Ovary (tissue), 9 donors: Measurements from ENCODE around the gene SMYD2. TPM values are rescaled to one million over a fixed set of nuclear protein-coding genes. Genes with fewer than 3 reads are reported as not detected.

ENCODE experiments used
- DNase-seq, 5 donors: peaks; one replicate each; pipeline ENCODE4 v3.0.0-alpha.2; 2019 to 2020
- H3K27ac ChIP-seq, 2 donors: fragments of 200-600 bp; one replicate each; pipeline versions ENCODE4 v1.5.1 to v1.8.0; 2019 to 2022
- H3K27me3 ChIP-seq: fragments of 200-600 bp; one replicate; pipeline ENCODE4 v1.8.0; 2022
- H3K36me3 ChIP-seq: fragments of 200-600 bp; sonication (generic); one replicate; pipeline ENCODE4 v1.5.1; 2019
- H3K4me1 ChIP-seq: one replicate; pipeline ENCODE4 v1.8.1; 2013; ENCODE audit warnings: mild to moderate bottlenecking, moderate library complexity; ENCODE audit not compliant: insufficient read depth
- H3K4me3 ChIP-seq: fragments of 200-600 bp; sonication (generic); one replicate; pipeline ENCODE4 v1.5.1; 2017
- H3K9me3 ChIP-seq, 2 donors: fragments of 200-600 bp in 1 of 2; sonication (generic) in 1 of 2; one replicate each; pipeline versions ENCODE4 v1.5.1 to v1.8.1; 2013 to 2019; ENCODE audit warnings: mild to moderate bottlenecking in 1 of 2, moderate library complexity in 1 of 2
- EP300 ChIP-seq: sonication (generic); formaldehyde crosslinking; IDR thresholded peaks from one replicate; pipeline ENCODE4 v1.6.1; 2017; ENCODE audit warnings: antibody characterized with exemption
- POLR2A ChIP-seq: fragments of 450-650 bp; IDR thresholded peaks from one replicate; pipeline ENCODE4 v1.6.1; 2017; ENCODE audit warnings: antibody characterized with exemption, mild to moderate bottlenecking, moderate library complexity
- WGBS, 3 donors: extraction: QIAGEN DNeasy Blood & Tissue Kit in 1 of 3; methylation state at CpG; one replicate each; pipeline versions ENCODE4 v1.1.5 to v1.1.7; 2013 to 2017; 5-methylcytosine and 5-hydroxymethylcytosine counted together
- intact Hi-C, 4 donors: fragments of 100-400 bp; cut with DNase I; formaldehyde crosslinking; loops; one replicate each; pipeline versions ENCODE4 v1.11.0 to v1.15.1; 2022 to 2023
- polyA plus RNA-seq, 2 donors: library from polyadenylated mRNA; stranded (reverse); fragments of 200-250 nt in 1 of 2; fragments of 350-450 nt in 1 of 2; fragmentation: Illumina TruSeq in 1 of 2; extraction: RNeasy Lipid Tissue Mini Kit (QIAGEN cat#74804) in 1 of 2; gene quantifications; one replicate each; pipeline ENCODE4 v1.2.3, GENCODE V29; 2013 to 2014
- total RNA-seq, 7 donors: library from RNA; depleted of rRNA in 2 of 7; stranded (reverse); fragments of >200 nt in 2 of 7; fragmentation: NEBNext Ultra II Directional in 3 of 7; extraction: Animal tissue kit (Norgen Biotek cat#: 25700) in 3 of 7; gene quantifications; one replicate each; pipeline versions ENCODE4 v1.1.0 to v1.2.4, GENCODE V29; 2016 to 2023
- TF ChIP-seq, protein P1 (sequence below), 3 donors: fragments of 450-650 bp in 2 of 3; fragments of 200-600 bp in 1 of 3; IDR thresholded peaks; one replicate each; pipeline versions ENCODE4 v1.5.1 to v1.8.0; 2016 to 2022; ENCODE audit warnings: antibody characterized with exemption in 3 of 3, mild to moderate bottlenecking in 1 of 3
- donor health status: DM: no; HTN: no; CAD: no; lungs with moderate emphysema.
- donor health status: DM: no; HTN: no; CAD: no.
- donor health status: Bipolar disorder and iron deficiency.
- donor health status: DM: yes; HTN: yes; CAD: no.
- donor health status: DM: no; HTN: no; CAD: no.
- donor health status: DM: yes; HTN: yes; CAD: no.

The SMYD2 gene
- total and polyA plus RNA-seq, 9 donors: 14.6 to 50.3 (median 17.2) TPM

DNA sequence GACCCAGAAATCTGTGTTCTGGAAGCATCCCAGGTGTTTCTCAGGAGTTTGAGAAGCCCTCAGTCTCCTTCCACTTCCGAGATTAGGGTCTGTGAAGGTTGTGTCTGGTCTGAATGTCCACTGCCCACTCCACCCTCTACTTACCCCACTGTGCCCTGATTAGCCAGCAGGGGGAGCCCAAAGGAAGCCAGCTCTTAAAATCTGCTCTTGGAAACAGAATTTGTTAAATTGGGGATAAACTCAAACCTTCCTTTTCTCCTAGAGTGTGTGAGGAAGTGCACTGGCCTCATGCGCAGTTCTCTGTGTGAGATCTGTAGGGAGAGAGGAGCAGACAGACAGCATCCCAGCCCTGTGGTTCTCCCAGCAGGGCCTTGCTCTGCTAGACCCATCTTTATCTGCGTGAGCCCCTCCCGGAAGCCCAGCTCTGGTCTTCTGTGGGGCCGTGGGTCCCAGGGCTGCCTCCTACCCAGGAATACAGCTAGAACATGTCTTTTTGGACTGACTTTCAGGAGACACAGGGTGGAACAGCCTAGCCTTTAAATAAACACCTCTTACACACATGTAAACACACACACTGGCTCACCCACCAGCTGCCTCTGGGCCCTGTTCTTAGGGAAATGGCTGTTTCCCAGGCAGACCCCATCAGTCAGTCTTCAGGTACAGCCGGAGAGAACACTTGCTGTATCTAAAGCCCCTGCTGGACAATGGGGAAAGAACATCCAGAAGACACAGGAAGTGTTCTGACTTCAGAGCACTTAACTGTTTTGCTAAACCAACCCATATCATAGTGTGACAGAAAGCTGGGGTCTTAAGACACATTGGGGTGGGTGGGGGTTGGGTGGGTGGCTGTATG lies 52.2 kb downstream of the SMYD2 start:
- Histone ChIP-seq H3K27ac (no peak overlapping the region), H3K4me3 (no peak overlapping the region), H3K36me3 (no peaks in the 10 kb centered on the region), H3K4me1 (peaks cover 3% of the 10 kb centered on the region), H3K27me3 (no peaks in the 10 kb centered on the region), H3K9me3 (no peaks in the 10 kb centered on the region)
- TF ChIP-seq, protein P1, sequence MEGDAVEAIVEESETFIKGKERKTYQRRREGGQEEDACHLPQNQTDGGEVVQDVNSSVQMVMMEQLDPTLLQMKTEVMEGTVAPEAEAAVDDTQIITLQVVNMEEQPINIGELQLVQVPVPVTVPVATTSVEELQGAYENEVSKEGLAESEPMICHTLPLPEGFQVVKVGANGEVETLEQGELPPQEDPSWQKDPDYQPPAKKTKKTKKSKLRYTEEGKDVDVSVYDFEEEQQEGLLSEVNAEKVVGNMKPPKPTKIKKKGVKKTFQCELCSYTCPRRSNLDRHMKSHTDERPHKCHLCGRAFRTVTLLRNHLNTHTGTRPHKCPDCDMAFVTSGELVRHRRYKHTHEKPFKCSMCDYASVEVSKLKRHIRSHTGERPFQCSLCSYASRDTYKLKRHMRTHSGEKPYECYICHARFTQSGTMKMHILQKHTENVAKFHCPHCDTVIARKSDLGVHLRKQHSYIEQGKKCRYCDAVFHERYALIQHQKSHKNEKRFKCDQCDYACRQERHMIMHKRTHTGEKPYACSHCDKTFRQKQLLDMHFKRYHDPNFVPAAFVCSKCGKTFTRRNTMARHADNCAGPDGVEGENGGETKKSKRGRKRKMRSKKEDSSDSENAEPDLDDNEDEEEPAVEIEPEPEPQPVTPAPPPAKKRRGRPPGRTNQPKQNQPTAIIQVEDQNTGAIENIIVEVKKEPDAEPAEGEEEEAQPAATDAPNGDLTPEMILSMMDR (IDR thresholded peaks at IDR 0.05): peak; percentile 65 to 75 (median 71)
- TF ChIP-seq EP300 (no peak), POLR2A (no peak)
- intact Hi-C loops: loop anchor here in 3 of 4 donors (2.0 to 10.0 kb wide), 3 partner anchors 252 to 254 kb away; no protein-coding TSS in a partner anchor
- 57 to 60% (median 60%) methylated on average over 6 of the region's 6 CpGs for WGBS, 3 donors
- DNase-seq: peak; percentile 48 to 76 (median 72)

DNA sequence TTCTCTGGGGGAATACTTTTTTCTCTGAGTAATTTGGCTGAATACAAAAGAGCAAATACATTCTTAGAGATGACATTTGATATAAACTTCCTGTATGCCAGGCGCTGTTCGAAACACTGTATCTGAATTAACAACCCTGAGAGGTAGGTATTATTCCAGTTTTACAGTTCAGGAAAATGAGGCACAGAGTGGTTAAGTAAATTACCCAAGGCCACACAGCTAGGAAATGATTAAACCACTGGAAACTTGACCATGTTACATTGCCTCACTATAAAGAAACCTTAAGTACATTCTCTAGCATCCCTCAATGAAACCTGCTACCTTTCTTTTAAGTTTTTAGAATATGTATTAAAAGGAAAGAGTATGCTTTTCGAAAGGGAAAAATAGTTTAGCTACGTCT lies 54.6 kb downstream of the SMYD2 start:
- TF ChIP-seq POLR2A (no peak), EP300 (no peak)
- TF ChIP-seq, protein P1 (IDR thresholded peaks at IDR 0.05): no peak
- H3K9me3 ChIP-seq: no peaks in the 10 kb centered on the region
- H3K4me1 ChIP-seq: peaks cover 3% of the 10 kb centered on the region
- no peak overlapping the region for H3K4me3 ChIP-seq
- H3K36me3 ChIP-seq: no peaks in the 10 kb centered on the region
- no peak overlapping the region for H3K27ac ChIP-seq
- H3K27me3 ChIP-seq: no peaks in the 10 kb centered on the region
- intact Hi-C loops: loop anchor here in 1 of 4 donors (10.0 kb wide), 1 partner anchor 249 kb away; no protein-coding TSS in a partner anchor
- no peak for DNase-seq
- 93 to 97% (median 95%) methylated on average over 4 of the region's 4 CpGs for WGBS, 3 donors

DNA sequence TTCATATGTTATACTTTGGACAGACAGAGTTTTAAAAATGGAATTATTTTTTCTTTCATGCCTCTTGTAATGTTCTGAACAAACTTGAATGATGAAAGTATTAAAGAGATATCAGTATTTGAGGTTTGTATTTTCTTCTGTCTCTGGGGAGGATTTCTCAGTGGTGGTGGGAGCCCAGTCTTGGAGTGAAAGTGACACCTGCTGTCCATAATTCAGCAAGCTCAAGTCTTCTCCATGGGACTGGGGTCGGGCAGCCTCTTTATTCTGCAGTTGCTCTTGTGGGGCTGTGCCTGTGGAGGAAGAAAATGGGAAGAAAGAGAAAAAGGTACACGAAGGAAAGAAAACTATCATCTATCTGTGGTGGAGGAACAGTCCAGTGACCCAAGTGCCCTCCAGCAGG lies 56.1 kb downstream of the SMYD2 start:
- Histone ChIP-seq H3K4me3 (no peak overlapping the region), H3K9me3 (no peaks in the 10 kb centered on the region), H3K36me3 (no peaks in the 10 kb centered on the region), H3K27me3 (no peaks in the 10 kb centered on the region), H3K27ac (no peak overlapping the region), H3K4me1 (peaks cover 3% of the 10 kb centered on the region)
- DNase-seq: no peak
- intact Hi-C loops: loop anchor here in 1 of 4 donors (10.0 kb wide), 1 partner anchor 248 kb away; no protein-coding TSS in a partner anchor
- TF ChIP-seq, protein P1 (IDR thresholded peaks at IDR 0.05): no peak
- TF ChIP-seq POLR2A (no peak), EP300 (no peak)
- WGBS, 3 donors: 33 to 64% (median 63%) methylated on average over 2 of the region's 2 CpGs

DNA sequence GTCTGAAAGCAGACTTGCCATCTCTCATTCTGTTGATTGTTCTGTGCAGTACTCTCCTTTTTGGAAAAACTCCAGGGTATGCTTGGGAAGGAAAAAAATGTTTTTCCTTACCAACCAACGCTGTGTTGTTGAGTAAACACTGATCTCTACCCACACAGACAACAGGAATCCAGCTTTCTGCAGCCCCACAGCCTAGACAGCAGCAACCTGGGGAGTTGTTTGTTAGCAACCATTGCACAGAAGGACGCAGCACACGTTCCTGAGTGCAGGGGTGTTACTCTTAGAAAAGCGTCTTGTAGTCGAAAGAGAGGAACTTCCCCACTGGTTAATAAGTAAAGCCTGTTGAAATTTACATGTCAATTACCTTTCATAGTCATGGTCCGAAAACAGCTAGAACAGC lies 56.6 kb downstream of the SMYD2 start:
- H3K36me3 ChIP-seq: no peaks in the 10 kb centered on the region
- H3K27ac ChIP-seq: no peak overlapping the region
- TF ChIP-seq, protein P1 (IDR thresholded peaks at IDR 0.05): no peak
- no peak for TF ChIP-seq EP300
- no peak for TF ChIP-seq POLR2A
- intact Hi-C loops: loop anchor here in 1 of 4 donors (10.0 kb wide), 1 partner anchor 247 kb away; no protein-coding TSS in a partner anchor
- H3K4me3 ChIP-seq: no peak overlapping the region
- WGBS, 3 donors: 26 to 40% (median 28%) methylated on average over 6 of the region's 6 CpGs
- no peaks in the 10 kb centered on the region for H3K9me3 ChIP-seq
- peaks cover 3% of the 10 kb centered on the region for H3K4me1 ChIP-seq
- no peak for DNase-seq
- no peaks in the 10 kb centered on the region for H3K27me3 ChIP-seq
